GM19463 (cell line): Measurements from ENCODE around the gene AMOTL1.
A peak's percentile ranks its signal among the peaks of the same experiment; 100 is the strongest.
"Not testable (repeated sequence)": the region's sequence is repeated elsewhere in the genome, so short reads cannot be mapped to it uniquely, and the experiment has no call there.

Experiments
- ATAC-seq: cut with Tn5 transposase; IDR thresholded peaks from one replicate; pipeline ENCODE4 v1.9.1; 2021; ENCODE audit warnings: mild to moderate bottlenecking, moderate library complexity; ENCODE audit not compliant: unreplicated experiment

The AMOTL1 gene

GRCh38 chr11:94769880-94770279 lies 1.7 kb downstream of the AMOTL1 start:
- ATAC-seq, result no peak

GRCh38 chr11:94770563-94771120 lies 2.5 kb downstream of the AMOTL1 start:
- ATAC-seq, result no peak

- ATAC-seq, result no peak
Measured at GRCh38 chr11:94771390-94771789, 3.2 kb downstream of the AMOTL1 start.

- ATAC-seq, result no peak
Measured at GRCh38 chr11:94771951-94772350, 3.8 kb downstream of the AMOTL1 start.

GRCh38 chr11:94773842-94774241 lies 5.7 kb downstream of the AMOTL1 start:
- no peak for ATAC-seq

- ATAC-seq, result no peak
Measured at GRCh38 chr11:94774345-94774744, 6.2 kb downstream of the AMOTL1 start.

GRCh38 chr11:94775567-94776327 lies 7.6 kb downstream of the AMOTL1 start:
- no peak for ATAC-seq

DNA sequence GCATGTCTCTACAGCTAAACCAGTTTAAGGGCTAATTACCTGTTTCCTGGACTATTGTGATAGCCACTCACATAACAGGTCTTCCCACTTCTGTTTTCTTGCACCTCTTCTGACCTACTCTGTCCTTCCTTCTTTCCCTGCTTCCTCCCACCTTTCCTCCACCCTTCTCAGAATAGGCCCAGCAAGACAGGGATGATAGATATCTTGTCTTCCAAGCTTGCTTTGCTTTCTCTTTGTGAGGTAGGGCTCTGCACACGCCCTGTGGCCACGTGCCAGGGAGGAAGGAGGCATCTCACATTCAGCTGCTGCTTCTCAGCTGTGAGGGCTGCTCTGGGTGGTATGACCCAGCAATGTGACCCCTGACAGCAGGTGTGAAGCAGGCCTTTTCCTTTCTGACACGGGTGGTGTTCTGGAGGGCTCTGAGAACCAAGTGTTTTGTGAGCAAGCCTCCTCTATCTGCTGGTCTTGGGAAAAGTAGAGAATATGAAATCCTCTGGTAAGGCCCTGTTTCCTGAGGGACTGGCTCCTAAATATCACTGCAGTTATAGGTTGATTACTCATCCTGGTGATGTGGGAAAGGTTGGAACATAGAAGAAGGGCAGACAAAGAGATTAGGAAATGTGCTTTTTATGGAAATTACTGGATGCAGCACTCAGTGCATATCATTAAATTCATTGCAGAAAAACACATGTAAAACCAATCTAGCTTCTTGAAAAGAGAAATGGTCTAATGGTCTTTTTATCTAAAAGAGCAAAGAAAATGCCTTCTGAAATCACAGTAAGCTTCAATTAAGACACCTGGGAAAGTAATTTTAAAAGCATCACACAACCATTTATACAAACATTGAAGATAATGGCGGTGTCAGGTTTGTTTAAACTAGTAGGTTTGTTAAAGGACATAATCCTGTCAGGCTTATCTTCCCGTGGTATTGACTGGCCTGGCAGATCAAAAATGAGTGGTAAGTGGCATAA lies 8.5 kb downstream of the AMOTL1 start:
- ATAC-seq, result peak; percentile 72

GRCh38 chr11:94780432-94780831 lies 12.3 kb downstream of the AMOTL1 start:
- ATAC-seq, result no peak

DNA sequence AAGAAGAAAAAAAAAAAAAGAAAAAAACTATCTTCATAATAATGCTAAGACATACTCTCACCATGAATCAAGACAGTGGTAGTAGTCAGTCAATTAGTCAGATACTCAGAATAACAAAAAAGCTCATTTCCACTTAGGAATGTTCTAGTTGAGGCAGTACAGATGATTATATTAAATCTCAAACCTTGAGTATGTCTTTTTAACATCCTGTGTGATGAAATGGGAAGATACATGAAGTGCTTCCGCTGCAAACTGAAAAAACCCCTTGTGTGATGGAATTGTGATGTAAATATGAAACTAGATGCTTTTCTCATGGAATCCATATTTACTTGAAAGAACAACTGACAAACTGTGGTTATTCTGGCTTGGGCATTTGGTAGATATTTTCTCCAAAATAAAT lies 13.7 kb downstream of the AMOTL1 start:
- ATAC-seq, result no peak

- ATAC-seq, result no peak
Measured at GRCh38 chr11:94782446-94782845, 14.3 kb downstream of the AMOTL1 start.

DNA sequence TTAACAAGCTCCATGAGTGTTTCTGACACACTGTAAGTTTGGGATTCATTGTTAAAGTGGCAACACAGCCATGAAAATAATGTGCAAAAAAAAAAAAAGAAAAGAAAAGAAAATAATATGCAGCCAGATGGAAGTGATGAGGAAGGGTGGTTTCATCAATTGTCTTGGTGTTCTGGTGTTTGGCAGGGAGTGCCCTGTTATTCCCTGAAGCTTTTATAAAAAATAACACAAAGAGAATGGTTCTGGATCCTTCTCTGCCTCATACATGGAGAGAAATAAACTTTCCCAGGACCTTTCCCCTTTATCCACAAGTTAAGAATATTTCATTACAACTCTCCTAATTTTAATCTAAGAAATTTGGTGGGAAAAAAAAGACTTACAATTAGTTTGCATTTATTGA lies 16.7 kb downstream of the AMOTL1 start:
- no peak for ATAC-seq

DNA sequence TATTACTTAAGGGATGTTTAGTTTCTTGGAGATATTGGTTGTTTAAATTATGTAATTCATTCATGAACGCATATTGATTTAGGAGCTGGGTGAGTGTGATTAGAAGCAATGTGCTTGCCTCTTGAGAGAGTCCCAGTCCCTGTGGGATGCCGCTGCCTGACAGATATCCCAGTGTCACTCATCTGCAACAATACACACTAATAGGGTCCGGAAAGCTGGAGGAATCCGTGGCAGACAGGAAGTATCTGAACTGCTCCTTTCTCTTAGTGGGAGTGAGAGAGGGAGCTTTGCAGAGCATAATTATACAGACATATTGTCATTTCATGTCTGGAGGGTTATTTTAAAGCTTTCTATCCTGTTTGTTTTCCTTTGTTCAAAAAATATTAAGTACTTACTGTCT lies 17.4 kb downstream of the AMOTL1 start:
- ATAC-seq, result no peak

GRCh38 chr11:94786264-94787126 lies 18.3 kb downstream of the AMOTL1 start:
- ATAC-seq, result peak; percentile 50

- no peak for ATAC-seq
Measured at GRCh38 chr11:94787801-94788200, 19.6 kb downstream of the AMOTL1 start.

DNA sequence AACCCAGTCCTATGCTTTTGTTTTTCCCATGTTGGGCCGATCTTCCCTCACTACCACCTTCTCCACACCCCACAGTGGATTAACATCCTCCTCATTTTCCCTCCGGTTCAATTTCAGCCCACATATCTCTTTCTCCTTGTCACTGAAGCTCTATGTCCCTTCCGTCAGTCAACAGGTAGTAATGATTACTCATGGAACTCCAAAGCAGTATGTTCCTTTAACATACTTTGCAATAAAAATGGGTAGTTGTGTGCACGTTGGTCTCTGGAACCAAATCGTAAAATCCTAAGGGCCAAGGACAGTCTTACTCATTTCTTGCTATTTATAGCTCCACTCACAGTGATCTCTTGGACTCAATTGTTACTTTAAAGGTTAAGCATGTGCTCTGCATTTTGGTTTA lies 20.2 kb downstream of the AMOTL1 start:
- no peak for ATAC-seq

GRCh38 chr11:94790197-94790596 lies 22.0 kb downstream of the AMOTL1 start:
- ATAC-seq, result no peak

- no peak for ATAC-seq
Measured at GRCh38 chr11:94790661-94791180, 22.6 kb downstream of the AMOTL1 start.

DNA sequence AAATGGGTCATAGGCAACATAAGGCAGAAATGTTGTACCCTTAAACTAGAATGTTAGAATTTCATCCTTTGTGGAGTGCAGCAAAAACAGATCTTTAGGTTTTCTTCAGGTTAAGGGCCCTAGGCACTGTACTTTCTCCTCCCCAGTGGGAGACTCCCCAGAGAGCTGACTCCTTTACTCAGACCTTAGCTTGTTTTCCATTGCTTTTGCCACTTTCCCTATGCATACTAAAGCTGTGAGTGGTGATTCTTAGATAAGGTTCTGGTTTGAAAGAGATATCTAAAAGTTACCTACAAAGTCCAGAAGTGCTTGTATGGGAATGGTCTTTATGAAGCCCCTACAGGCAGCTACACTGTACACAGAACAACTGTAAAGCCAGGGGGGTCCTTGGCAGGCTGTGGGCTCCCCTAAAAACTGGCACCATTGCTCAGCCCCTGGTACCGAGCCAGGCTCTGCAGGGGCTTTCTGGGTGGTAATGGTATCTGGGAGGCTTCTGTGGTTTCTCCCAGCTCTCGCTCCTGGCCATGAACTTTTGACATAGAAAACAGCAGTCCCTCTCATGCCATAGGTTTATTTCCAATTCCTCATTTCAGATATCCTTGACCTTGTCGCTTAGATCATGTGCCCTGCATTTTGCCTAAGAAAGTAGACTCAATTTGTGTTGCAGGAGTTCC lies 23.2 kb downstream of the AMOTL1 start:
- ATAC-seq, result no peak

- not testable (repeated sequence) for ATAC-seq
Measured at GRCh38 chr11:94791942-94792341, 23.8 kb downstream of the AMOTL1 start.
